GM12874 (cell line): ENCODE data around the gene CCDC83.
A peak's percentile ranks its signal among the peaks of the same experiment; 100 is the strongest.

ENCODE experiments used
- CTCF ChIP-seq: IDR thresholded peaks from 2 replicates; pipeline ENCODE4 v1.5.1; 2011; ENCODE audit warnings: low read depth, mild to moderate bottlenecking, control low read depth, low read length, moderate library complexity; ENCODE audit not compliant: insufficient read depth

CCDC83 gene

GRCh38 chr11:85825616-85826015, 29.6 kb upstream of the CCDC83 start:
- TF ChIP-seq CTCF: no peak

DNA sequence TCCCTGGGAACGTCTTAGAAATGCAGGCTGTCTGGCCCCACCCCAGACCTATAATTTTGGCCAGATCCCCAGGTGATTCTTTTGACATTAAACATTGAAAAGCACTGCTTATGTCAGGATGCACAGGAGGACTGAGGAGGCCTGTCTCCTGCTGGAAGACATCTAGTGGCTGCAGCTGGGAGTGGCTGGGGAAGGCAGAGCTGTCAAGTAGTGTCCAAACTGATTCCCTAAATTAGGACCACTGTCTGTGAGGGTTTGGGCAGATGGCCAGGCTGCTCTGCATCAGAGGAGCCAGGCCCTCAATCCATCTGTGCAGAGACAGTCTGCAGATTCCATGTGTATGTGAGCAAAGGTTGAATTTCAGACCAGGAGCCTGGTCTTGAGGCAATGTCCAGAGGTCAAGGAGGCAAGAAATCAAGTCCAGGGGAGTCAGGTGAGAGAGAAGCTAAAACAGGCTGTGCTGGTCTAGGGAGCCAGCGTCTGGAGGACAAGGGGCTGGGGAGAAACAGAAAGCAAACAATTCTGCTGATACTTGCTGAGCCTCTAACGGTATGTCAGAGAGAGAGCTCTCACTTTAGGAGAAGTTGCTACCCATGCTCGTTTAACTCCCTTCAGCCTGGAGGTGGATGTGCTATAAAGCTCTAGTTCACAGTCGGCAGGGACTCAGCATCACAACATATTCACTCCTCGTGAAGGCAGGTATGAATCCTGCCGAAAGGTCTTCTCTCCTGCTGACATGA, 28.9 kb upstream of the CCDC83 start:
- peak; percentile 45 for TF ChIP-seq CTCF

DNA sequence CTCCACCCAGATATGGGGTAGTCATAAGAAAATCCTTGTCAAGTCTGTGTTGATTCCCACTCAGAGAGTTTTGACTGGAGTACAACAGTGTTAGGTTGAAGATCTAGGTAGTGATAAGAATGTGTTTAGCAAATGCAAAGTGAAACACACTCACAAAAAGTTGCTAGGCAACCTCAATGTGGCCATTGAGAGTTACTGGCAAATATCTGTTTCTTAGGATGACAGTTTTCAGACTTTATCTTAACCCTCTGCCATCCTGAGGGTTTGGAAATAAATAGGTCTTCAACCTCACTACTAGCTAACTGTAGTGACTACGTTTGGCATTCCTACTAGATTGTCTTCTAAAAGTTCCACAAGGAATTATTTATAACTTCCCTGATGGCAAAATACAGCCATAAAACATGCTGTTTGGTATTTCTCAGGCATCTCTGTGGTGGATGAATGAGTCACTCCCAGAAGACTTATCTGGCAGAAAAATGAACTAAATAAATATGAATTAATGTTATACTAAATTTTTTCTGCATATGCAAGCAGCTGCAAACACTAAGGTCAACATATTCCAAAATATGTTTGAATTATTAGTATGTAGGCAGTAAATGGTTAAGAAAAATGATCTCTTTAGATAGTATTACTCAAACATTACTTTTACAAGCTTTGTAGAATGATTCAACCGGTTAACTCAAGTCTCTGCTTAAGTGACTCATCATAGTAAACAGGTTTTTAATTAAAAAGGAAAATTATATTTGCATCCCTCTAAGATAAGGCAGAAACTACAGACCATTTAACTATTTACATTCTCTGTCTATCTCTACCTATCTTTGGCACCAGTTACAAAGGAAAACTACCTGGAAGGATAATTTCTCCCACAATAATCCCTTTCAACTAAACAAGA, 27.2 kb upstream of the CCDC83 start:
- TF ChIP-seq CTCF: no peak

GRCh38 chr11:85828640-85828978, 26.6 kb upstream of the CCDC83 start:
- no peak for TF ChIP-seq CTCF

DNA sequence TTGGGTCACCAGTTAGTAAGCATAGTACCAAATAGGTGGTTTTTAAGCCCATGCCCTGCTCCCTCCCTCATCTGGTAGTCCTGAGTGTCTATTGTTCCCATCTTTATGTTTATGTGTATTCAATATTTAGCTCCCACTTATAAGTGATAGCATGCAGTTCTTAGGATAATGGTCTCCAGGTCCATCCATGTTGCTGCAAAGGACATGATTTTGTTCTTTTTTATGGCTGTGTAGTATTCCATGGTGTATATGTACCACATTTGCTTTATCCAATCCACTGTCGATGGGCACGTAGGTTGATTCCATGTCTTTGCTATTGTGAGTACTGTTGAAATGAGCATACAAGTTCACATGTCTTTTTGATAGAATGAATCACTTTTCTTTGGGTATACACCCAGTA, 26.0 kb upstream of the CCDC83 start:
- no peak for TF ChIP-seq CTCF

DNA sequence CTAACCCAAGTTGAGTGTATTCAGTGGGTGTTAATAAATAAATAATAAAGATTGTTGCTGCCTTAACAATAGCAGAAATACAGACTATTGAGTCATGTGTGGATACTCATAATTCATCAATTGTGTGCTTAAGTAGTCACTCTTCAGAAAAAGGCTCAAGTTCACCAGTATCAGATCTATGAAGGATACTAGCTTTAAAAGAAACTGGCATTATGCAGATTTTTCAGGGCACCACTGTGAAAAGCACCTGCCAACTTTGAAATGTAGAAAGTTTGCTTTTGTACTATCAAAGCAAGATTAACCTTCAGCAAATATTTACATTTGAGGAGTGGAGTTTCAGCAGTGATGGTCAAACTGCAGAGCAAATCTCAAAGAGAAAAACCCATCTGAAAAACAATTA, 24.1 kb upstream of the CCDC83 start:
- TF ChIP-seq CTCF: no peak

- no peak for TF ChIP-seq CTCF
Observed at GRCh38 chr11:85835263-85835662, 19.9 kb upstream of the CCDC83 start.
